GM21723 (cell line): ENCODE measurements around the gene PMAIP1.

ENCODE experiments used
- ATAC-seq: cut with Tn5 transposase; IDR thresholded peaks from one replicate; pipeline ENCODE4 v1.9.1; 2021; ENCODE audit warnings: mild to moderate bottlenecking, moderate library complexity; ENCODE audit not compliant: unreplicated experiment

Gene PMAIP1

DNA sequence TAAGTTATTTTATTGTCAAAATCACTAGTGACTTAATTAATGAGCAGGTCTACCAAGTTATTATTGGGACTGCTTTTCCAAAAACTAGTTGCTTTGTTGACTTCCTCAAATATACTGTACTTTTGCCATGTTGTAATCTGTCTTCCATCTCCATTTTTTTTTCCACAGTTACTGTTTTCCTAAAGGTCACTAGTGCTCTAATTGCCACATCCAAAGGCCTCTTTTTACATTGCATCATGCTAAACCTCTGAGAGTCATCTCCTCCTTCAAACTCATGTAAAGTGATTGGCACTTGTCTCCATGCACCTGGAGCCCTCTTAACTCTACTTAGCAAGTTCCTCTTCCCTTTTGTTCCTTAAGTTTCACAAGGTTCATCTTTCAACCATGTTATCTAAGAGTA, 11.8 kb downstream of the PMAIP1 start:
- ATAC-seq: no peak

DNA sequence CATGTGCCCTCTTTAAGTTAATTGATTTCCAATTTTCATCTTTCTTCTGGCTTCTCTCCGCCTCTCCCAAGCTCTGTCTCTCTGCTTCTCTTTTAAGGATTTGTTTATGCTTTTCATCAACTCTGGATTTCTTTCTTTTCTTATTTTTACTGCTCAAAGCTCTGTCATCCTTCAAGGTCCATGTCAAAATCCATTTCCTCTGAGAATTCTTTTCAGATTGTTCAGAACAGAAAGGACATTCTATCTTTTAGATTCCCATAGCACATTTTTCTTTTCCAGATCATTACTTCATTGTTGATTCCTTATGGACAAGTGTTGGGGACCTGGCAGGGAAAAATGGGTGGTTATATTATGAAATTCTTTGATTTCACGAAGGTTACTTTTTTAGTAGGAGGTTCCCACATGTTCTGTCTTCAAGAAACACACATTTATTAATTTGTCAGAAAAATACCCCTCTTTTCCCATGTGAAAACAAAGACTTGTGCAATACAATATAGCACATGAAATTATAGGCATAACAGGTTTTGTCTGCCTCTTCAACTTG, 12.3 kb downstream of the PMAIP1 start:
- no peak for ATAC-seq

DNA sequence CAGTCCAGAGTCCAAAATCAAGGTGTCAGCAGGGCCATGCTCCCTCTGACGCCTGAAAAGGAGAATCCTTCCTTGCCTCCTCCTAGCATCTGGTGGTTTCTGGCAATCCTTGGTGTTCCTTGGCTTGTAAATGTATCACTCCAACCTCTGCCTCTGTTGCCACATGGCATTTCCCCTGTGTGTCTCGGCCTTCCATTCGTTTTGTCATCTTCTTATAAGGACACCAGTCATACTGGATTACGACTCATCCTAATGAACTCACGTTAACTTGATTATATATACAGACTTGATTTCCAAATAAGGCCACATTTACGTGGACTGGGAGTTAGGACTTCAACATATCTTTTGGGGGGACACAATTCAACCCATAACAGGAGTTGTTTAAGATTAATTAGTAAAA, 15.8 kb downstream of the PMAIP1 start:
- ATAC-seq: no peak

DNA sequence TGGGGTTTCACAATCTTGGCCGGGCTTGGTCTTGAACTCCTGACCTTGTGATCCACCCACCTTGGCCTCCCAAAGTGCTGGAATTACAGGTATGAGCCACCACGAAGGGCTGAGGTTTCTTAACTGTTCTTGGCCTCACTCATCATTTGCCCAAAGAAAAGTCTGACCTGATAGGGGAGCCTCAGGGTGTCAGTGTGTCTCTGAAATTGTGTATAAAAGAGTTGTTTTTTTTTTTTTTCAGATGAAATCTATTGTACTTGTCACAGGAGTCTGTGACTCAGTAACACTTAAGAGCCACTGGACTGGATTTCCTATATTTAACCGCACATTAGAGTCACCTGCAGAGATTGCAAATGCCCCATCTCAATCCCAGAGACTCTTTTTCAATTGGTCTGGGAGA, 16.9 kb downstream of the PMAIP1 start:
- ATAC-seq: no peak

DNA sequence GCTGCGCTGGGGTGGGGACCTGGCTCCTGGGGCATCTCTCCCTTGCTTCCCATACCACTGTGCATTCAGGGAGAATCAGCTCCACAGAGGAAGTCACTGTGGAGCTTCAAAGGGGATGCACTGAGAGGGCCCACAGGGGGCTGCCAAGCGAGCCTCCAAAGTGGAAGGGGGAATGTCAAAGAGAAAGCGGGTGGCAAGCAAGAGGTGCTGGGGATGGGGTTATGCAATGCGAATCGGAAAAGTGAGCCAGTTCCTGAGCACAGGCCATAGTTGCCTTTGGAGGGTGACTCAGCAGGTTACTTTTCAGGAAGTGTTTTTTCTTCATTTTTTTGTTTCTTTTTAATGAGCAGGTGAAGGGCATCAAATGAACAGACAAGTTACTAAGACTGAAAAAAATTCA, 17.6 kb downstream of the PMAIP1 start:
- no peak for ATAC-seq

DNA sequence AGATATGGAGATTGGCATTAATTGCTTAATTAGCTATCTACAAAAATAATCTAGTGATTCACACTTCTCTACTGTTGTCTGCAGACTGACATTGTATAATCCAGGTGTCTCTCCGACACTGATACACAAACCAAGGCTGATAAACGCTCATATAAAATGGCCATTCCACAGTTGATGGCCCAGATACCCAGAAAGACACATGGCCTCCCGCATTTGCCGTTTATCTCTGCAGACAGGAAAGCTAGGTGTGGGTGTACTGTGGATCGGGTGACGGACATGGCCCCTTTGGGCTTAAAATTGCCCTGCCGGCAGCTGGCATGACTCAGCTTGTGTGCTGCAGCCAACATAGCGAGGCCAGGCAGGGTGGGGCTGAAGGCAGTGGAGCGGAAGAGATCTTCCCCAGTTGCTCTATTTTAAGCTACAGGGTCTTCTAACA, 18.5 kb downstream of the PMAIP1 start:
- ATAC-seq: peak; percentile 50

DNA sequence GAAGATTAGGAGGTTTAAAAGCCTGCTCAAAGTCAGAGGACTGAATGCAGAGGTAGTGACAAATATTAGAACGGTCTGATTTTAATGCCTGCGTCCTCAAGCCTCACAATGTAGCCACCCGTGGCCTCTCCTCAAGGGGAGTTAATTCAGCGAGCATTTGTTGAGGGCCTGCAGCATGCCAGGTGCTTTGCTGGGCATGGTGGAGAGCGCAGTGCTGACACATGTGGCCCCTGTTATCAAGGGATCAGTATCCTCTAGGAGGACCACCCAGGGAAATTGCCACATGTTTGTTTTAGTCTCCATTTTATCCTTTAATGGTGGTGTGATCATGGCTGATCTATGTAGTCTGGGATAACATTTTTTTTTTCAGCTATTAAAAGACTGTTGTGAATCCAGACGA, 19.2 kb downstream of the PMAIP1 start:
- no peak for ATAC-seq

DNA sequence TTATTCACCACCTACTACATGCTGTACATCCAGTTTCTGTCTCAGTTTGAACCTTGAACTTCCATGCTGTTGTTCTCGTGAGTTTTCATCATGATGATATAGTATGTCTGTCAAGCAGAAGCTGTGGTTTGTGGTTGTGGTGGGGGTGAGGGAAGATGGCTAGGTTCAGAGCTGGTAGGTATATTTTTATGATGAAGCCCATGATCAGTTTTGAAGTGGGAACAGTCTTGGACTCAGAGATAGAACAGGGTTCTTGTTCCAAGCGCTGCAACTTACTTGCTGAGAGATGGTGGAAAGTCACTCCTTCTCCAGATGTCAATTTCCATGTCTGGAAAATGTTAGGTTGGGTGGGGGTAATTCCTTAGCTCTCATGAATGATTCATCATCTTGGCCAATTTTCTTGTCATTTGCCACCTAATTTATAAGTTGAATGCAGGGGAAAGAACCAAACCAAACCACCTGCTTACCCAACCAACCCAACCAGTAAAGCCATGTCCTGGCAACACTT, 21.6 kb downstream of the PMAIP1 start:
- ATAC-seq: peak; percentile 33

DNA sequence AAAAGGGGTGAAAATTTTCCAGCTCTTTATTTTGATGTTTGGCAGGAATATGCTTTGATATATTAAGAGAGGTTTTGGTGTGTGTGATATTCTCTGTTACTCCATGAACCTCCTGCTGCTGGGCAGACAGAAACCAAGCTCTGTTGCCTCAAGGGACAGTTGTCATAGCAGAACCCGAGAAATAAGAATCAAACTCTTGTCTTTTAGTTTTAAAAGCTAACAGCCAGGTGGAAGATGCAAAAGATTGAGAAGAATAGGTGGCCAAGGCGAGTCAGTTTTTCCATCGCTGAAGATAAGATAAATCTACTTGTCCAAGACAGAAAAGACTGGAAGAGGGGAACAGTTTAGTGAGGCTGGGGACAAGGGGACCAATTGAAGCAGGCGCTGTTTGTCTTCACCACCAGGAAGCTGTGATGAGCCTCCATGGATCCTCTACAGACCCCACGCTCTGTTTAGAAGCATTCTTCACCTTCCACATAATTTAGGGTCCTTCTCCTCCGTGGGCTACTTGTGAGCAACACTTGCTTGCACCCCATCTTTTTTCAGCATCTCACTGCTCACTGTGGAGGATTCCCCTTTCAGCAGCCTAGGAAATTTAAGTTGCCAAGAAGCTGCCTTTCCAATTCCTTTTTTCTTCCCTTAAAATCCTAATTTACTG, 23.9 kb downstream of the PMAIP1 start:
- ATAC-seq: peak; percentile 46

DNA sequence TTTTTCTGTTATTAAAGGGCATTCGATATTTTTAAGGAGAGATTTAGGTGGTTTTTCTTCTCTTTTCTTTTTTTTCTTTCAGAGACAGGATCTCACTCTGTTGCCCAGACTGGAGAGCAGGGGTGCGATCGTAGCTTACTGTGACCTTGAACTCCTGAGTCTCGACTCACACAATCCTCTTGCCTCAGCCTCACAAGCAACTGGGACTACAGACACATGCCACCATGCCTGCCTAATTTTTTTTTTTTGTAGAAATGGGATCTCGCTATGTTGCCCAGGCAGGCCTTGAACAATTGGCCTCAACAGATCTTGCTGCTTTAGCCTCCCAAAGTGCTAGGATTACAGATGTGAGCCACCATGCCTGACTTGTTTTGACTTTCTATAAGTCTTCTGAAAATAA, 26.3 kb downstream of the PMAIP1 start:
- ATAC-seq: no peak

DNA sequence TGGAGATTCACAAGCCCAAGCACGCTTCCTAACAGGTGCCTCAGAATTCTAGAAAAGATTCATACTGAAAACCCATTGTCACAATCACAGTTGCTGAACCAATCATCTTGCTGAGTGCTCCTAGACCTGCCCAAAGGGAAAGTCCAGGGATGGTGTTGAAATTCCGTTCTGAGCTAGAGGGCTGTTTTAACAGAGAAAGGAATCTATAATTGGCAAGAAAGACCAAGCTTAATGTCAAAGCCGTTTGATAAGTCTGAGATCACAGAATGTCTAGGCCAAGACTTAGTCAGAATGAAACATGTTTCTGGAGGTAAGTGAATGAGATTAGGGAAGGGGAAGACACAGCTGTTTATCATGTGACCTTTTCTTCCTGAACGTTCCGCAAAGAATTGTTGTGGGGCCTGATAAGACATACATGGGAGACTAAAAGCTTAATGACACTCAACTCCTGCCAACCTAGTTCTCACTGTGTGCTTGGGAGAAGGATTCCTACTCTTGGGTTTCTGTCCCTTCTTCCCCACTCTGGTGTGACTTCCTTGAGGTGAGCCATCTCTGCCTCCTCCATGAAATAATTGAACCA, 27.5 kb downstream of the PMAIP1 start:
- peak; percentile 75 for ATAC-seq

DNA sequence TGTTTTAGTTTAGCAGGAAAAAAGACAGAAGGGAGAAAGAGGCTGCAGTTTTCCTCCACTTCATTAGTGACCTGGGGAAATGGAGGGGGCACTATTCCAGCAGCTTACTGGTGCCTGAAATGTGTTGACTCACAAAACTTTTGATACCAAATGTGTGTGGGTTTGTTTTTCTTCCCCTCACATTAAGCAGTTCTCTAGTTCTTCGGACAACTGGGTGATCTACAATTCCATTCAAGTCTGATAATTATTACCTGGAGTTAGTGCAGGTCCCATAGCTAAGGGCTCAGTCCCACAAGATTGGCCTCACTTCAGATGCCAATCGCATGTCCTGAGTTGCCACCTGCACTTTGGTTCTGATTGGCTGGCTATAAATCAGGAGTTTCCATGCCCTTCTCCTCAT, 28.4 kb downstream of the PMAIP1 start:
- no peak for ATAC-seq

DNA sequence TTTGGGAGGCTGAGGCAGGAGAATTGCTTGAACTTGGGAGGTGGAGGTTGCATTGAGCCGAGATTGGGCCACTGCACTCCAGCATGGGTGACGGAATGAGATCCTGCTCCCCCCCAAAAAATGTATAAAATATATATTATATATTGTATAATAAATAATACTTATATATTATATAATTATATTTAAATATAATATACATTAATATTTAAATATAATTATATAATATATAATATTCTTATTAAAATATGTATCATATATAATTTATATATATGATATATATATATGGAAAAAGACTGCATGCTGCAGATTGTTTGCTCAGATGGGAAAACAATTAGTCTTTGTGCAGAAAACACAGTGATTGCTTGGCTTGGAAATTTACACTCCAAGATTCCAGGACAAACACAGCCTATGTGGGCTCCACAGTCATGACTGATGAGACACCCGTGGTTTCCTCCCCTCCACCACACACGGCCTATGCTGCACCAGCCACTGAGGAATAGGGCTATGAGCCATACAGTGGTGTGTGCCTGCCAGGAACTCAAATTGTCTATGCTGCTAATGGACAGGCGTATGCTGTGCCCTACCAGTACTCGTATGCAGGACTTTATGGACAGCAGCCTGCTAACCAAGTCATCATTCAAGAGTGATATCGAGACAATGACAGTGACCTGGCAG, 30.0 kb downstream of the PMAIP1 start:
- no peak for ATAC-seq

DNA sequence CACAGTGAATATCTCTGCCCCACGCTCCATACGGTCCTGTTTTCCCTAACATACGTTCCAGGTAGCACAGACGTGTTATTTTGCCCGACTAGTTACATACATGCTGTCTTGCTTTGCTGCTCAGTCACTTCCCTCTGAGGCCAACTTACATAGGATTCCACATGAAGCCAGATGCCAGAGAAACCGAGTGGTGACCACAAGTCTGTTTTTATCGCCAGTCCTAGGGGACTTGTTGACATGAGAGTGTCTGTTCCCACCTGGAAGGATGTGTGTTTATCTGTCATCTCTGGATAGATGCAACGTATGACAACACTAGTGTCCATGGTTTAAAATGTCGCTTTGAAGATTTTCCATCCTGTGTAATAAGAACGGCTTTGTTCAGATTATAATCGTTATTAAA, 32.6 kb downstream of the PMAIP1 start:
- ATAC-seq: no peak

DNA sequence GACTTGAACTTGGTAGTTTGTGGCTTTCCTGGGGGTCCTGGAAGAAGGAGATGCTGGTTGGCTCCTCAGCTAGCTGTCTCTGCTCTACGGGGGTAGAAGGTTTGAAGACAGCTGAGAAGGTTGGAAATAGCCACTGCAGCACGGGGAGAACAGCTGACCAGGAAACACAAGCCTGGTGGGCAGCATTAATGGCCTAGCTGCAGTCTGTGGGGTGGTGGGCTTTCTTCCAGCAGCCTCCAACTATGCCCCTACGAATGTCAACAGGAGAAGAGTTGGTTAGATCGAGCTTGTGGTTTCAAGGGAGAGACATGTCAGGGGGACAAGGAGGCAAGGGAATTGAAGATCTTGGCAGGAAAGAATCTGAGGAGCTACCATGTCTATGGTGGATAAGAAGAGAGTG, 38.9 kb downstream of the PMAIP1 start:
- no peak for ATAC-seq

DNA sequence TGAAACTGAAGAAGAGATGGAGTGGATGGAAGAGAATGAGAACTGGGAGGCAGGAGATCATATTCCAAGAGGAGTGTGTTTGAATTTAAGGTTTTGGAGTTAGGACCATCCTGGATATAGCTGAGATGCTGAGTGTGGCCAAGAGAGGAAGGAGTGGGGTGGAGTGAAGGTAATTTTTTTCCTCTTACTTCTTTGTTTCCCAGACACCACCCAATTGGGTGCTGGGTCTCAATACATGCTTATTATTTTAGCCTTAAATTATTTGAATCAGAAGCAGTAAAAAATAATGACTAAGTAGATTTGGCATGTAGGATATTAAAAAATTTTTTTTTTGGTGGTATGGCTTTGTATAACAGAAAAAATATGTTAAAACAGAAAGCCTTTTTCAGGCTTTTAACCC, 39.3 kb downstream of the PMAIP1 start:
- ATAC-seq: no peak

DNA sequence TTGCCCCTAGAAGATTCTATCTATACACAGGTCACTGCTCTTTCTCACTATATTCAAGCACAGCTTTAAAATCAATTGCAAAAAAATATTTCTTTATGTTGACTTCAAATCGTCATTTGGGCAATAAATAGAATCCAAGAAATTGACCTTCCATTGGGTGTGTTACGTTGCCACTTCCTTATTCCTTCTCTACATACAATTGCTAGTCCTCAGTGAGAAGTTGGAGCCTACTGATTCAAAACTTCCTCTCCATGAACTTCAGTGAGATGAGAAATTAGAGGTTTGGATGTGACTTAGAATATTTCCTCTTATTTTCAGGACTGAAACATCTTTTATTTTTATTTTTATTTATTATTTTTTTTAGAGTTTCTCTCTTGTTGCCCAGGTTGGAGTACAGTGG, 40.3 kb downstream of the PMAIP1 start:
- ATAC-seq: no peak

DNA sequence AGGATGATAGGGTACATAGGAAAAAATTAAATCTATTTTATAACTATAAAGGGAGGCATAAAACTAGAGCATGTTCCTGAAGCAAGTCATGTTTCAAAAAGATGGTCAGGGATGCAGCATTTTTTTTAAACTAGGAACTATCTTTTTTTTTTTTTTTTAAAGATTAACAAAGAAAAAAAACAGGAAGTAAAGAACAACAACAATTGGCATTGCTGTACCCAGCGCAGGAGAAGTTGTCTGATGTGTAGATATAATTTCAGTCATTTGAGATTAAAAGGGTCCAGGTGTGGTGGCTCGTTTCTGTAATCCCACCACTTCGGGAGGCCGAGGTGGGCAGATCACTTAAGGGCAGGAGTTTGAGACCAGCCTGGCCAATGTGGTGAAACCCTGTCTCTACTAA, 41.5 kb downstream of the PMAIP1 start:
- no peak for ATAC-seq

DNA sequence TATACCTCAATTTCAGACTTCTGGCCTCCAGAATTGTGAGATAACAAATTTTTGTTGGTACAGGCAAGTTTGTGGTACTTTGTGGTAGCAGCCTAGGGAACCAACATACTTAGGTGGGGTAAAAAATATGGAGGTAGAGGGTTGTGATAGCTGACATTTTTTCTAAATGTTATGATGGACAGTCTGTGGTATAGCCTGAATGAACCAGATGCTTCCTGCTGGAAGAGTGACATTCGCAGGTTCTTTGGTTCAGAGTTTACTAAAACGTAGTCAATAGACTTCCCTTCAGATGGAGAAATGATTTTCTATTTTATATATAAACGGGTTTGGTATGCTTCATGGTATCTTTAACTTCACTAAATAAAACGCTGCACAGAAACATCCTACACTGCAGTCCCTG, 42.8 kb downstream of the PMAIP1 start:
- ATAC-seq: no peak

DNA sequence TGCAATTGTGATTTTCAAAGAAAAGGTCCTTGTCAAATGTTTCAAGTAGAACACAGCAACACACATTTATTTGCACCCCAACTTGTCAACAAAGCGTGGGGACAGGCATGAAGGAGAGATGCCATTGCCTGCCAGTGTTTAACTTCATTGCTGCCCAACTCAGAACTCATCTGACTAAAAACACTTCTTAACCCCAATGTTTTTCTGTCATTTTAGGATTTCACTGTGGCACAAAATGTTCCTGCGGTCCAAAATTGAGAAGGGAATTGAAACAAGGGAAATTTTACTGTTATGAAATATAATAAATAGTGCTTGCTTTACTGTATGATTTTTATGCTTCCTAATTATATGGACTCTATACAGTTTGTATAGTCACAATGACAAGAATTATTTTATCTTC, 45.7 kb downstream of the PMAIP1 start:
- no peak for ATAC-seq

DNA sequence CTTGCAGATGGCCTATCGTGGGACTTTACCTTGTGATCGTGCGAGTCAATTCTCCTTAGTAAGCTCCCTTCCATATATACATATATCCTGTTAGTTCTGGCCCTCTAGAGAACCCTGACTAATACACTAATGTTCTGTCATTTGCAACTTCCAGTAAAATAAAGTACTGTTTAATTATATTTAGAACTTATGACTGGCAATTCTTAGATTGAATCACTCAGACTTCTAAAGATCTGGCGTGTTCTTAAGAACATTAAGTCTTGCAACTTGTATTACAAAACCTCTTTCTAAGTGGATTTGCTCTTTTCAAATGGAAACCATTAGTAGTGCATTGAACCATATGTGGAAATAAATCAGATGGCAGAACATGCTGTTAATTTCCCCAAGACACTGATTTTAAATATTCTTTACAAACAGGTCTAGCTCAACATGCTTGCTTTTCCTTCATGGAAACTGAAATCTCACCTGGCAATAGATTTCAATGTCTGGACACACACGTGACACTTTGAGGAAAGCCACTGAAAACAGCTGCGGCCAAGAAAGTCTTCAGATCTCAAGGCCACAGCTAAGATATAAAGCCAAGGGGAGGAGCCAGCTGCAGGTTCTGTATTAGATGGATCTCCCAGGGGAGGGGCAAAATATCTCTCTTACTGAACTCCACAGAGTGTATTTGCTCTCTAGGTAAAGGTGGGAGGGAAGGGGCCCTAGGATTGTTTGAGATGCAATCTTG, 50.6 kb downstream of the PMAIP1 start:
- peak; percentile 40 for ATAC-seq
